Measurements from ENCODE around the gene OTOA. TPM values are rescaled to one million over a fixed set of nuclear protein-coding genes. Genes with fewer than 3 reads are reported as not detected.

The OTOA gene
- total and polyA plus RNA-seq, 2 of the 8 experiments (the other 6 are each of a cell fraction or from before 2014, with no cell fraction given) = 0.06 to 0.32 TPM

DNA sequence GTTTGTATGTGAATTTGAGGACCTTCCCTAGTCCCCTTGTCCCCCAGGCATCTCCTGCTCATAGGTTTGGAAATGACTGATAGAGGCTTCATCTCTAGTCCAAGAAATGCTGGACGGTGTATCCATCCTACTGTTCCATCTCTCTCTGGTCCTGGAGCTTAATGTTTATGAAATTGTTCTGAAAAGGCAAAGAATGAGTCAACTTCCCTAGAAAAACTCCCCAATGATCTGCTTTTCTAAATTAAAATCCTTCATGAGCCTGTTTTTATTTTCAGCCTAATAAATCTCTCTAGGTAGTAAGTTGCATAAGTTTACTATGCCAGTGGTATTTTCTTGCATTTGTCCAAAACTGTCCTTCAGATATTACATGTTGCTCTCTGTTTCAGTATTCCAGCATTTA is 9.3 kb upstream of the OTOA start:
- Histone ChIP-seq H2AK5ac (ENCODE audit: low read depth, low read length) (no peak overlapping the region), H3K4ac (replicated peaks; ENCODE audit: insufficient read length, low read depth, low read length) (no peak overlapping the region), H2BK12ac (ENCODE audit: low read depth, low read length) (no peak overlapping the region), H3K27me3 (replicated peaks in 1 of 4; ENCODE audit: control insufficient read depth in 3 of 4, extremely low read depth in 1 of 4, insufficient read depth in 3 of 4, low read length in 3 of 4) (no peaks in the 10 kb centered on the region), H3K23ac (ENCODE audit: insufficient read length) (no peak overlapping the region), H3K9ac (replicated peaks in 1 of 4; ENCODE audit: extremely low read depth in 1 of 4, low read depth in 3 of 4, low read length in 3 of 4) (no peak overlapping the region), H3K56ac (replicated peaks; ENCODE audit: insufficient read length, low read depth, low read length) (no peak overlapping the region), H3K18ac (ENCODE audit: extremely low read depth, low read length) (no peak overlapping the region), H3K4me3 (ENCODE audit: extremely low read depth in 1 of 4, insufficient read depth in 2 of 4, low read depth in 3 of 4, low read length in 4 of 4) (no peak overlapping the region), H4K20me1 (replicated peaks in 1 of 2; ENCODE audit: control insufficient read depth in 1 of 2, insufficient read depth in 2 of 2, low read length in 2 of 2) (no peaks in the 10 kb centered on the region), H3K4me1 (replicated peaks in 1 of 4; ENCODE audit: control insufficient read depth in 3 of 4, insufficient read depth in 4 of 4, low read length in 3 of 4) (no peaks in the 10 kb centered on the region), H3K79me2 (ENCODE audit: control insufficient read depth in 1 of 2, insufficient read depth in 2 of 2, low read length in 2 of 2) (peaks cover 0 to 2% of the 10 kb centered on the region in 2 experiments; a peak in 1 of 4 replicates), H4K91ac (replicated peaks; ENCODE audit: insufficient read length, low read length) (no peak overlapping the region), H2BK5ac (ENCODE audit: low read depth, low read length) (no peak overlapping the region), H4K8ac (ENCODE audit: extremely low read depth, insufficient read depth, low read length) (no peak overlapping the region), H2BK20ac (ENCODE audit: low read length) (no peak overlapping the region), H3K9me3 (ENCODE audit: insufficient read depth in 2 of 2, low read depth in 1 of 2, low read length in 1 of 2) (no peaks in the 10 kb centered on the region), H2BK120ac (replicated peaks; ENCODE audit: low read depth, low read length) (no peak overlapping the region), H3K23me2 (ENCODE audit: low read depth, low read length) (no peaks in the 10 kb centered on the region), H3K79me1 (ENCODE audit: low read depth, low read length) (no peaks in the 10 kb centered on the region), H4K5ac (ENCODE audit: insufficient read length, low read depth, low read length) (no peak overlapping the region), H3K36me3 (ENCODE audit: control insufficient read depth in 2 of 4, insufficient read depth in 4 of 4, low read length in 3 of 4) (peaks cover 0 to 4% (median under 1%) of the 10 kb centered on the region in 4 experiments; a peak in 3 of 8 replicates), H2AFZ (ENCODE audit: low read length) (no peak overlapping the region), H2BK15ac (ENCODE audit: low read length) (no peak overlapping the region), H3K4me2 (ENCODE audit: insufficient read depth in 1 of 2, low read depth in 2 of 2, low read length in 2 of 2) (no peak overlapping the region), H3K27ac (ENCODE audit: low read depth, low read length) (no peak overlapping the region), H3K14ac (ENCODE audit: insufficient read length) (no peak overlapping the region)
- WGBS, 2 experiments (ENCODE audit: extremely low coverage in 1 of 2, insufficient coverage in 1 of 2, insufficient read length in 1 of 2, insufficient replicate concordance in 2 of 2, low coverage in 1 of 2, low lambda C conversion rate in 2 of 2, missing lambda C conversion rate in 1 of 2) = 85% methylated on average over 1 of the region's 1 CpG; no CpG with 5 or more reads in 1 of the 2 experiments
- ChIA-PET CTCF (ENCODE audit: partially characterized antibody) (interaction anchor here (1.0 to 1.2 kb wide), 2 partner anchors 13 to 54 kb away, joined by 3 to 5 read pairs; no protein-coding TSS in a partner anchor), POLR2A (ENCODE audit: partially characterized antibody) (no interaction called here)
- FAIRE-seq (no peak), DNase-seq (ENCODE audit: low read depth in 1 of 2, low spot score in 2 of 2) (no peak)
- no peak for TF ChIP-seq EP300 (IDR thresholded peaks at IDR 0.05; ENCODE audit: borderline replicate concordance in 1 of 2, low read depth in 2 of 2, low read length in 2 of 2)
- TF ChIP-seq TAF7 (optimal IDR thresholded peaks at IDR 0.05; ENCODE audit: borderline replicate concordance, low read depth, low read length) = no peak
- TF ChIP-seq EGR1 (IDR thresholded peaks at IDR 0.05; ENCODE audit: borderline replicate concordance, low read depth, low read length) = no peak
- TF ChIP-seq ZNF274 (IDR thresholded peaks at IDR 0.05; ENCODE audit: borderline replicate concordance, extremely low read depth, low read length) = no peak
- no peak for TF ChIP-seq RNF2 (IDR thresholded peaks at IDR 0.05; ENCODE audit: borderline replicate concordance, low read depth, low read length, missing control alignments, poor library complexity, severe bottlenecking)
- TF ChIP-seq BCL11A (IDR thresholded peaks at IDR 0.05; ENCODE audit: low read depth in 2 of 2, low read length in 2 of 2) = no peak
- TF ChIP-seq SIN3A (conservative IDR thresholded peaks at IDR 0.05 in 1 of 2, IDR thresholded peaks at IDR 0.05 in 1 of 2; ENCODE audit: low read depth in 1 of 2, low read length in 2 of 2) = no peak
- no peak for TF ChIP-seq SUZ12 (IDR thresholded peaks at IDR 0.05; ENCODE audit: low read length)
- TF ChIP-seq RAD21 (IDR thresholded peaks at IDR 0.05 in 1 of 2, conservative IDR thresholded peaks at IDR 0.05 in 1 of 2; ENCODE audit: low read depth in 2 of 2, low read length in 2 of 2) = no peak
- no peak for TF ChIP-seq JUN (IDR thresholded peaks at IDR 0.05; ENCODE audit: low read depth, low read length)
- TF ChIP-seq TEAD4 (IDR thresholded peaks at IDR 0.05; ENCODE audit: low read depth, low read length) = no peak
- no peak for TF ChIP-seq BRCA1 (IDR thresholded peaks at IDR 0.05; ENCODE audit: low read depth, low read length)

All from H1 (cell line).